Activated naive CD4-positive, alpha-beta T cell treated with Interleukin-2 at 50 U/mL for 16 hours (primary cell): Measurements from ENCODE around the gene UPB1.
"Not testable (repeated sequence)": the region's sequence is repeated elsewhere in the genome, so short reads cannot be mapped to it uniquely, and the experiment has no call there.

ENCODE experiments used
- DNase-seq: peaks from one replicate; pipeline ENCODE4 v3.0.0-alpha.2; 2020

UPB1 gene

DNA sequence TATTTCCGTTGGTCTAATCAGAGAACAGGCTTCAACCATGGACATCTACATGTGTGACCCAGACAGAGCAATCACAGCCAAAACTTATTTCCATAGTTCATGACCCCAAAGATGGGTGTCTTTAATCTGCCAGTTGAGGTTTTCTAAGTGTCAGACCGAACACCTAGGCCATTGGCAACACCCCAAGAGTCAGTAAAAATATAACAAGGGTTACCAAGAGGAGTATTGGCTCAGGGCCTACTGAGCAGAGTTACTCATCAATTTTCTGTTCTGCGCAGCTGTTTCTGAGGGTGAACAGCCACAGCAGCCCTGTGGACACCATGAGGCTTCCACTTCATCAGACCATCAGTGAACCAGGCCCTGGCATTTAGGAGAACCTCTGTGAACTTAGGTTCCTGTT is 41.0 kb downstream of the UPB1 start:
- DNase-seq: no peak

DNA sequence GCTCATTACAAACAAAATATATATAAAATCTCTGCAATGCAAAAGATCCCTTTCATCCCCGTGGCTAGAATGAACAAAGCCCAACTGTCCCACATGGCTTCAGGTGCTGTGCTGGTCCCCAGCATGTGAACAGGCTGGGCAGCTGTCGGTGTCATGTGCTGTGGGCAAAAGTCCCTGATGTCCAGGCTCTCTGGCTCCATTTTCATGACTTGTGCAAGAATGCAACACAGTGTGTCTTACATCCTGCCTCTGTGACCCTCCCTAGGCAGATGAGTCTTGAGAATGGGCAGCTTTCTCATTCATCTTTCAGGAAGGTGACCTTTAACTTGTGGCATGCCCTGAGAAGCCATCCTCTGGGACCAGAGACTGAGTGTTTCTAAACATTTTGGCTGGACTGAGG is 45.3 kb downstream of the UPB1 start:
- no peak for DNase-seq

DNA sequence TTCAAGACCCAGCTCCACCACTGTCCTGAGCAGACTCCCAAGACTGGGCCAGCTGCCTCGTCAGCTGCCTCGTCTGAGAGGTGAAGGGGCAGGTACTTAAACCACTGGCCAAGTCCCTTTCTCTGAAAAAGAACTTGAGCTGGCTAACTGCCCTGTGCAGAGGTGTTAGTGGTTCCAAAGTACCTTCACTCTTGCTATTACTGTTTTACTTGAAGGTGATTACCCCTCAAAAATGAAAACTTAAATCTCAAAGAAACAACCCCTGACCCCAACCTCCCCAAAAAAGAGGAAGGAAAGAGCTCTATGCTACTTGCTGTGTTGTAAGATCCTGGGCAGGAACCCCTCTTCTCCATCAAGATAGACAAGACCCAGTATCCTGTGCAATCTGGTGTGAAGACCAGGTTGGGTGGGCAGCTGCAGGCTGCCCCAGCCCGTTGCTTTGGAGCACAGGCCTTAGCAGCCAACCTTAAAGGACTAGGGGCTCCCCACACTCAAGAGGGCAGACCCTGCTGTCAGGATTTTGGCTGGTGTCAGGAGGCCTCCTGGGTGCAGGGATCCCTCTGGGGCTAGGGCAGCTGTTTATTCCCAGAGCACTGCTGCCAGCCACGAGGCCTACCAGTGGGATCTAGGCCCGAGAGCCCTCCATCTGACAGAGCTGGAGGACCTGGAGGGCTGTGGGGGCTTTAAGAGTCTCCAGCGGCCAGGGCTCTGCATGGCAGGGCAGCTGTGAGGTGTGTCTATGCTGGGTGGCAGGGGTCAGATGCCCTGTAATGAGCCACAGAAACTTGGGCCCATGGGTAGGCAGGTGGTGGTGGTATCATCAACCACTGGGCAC is 46.8 kb downstream of the UPB1 start:
- no peak for DNase-seq

DNA sequence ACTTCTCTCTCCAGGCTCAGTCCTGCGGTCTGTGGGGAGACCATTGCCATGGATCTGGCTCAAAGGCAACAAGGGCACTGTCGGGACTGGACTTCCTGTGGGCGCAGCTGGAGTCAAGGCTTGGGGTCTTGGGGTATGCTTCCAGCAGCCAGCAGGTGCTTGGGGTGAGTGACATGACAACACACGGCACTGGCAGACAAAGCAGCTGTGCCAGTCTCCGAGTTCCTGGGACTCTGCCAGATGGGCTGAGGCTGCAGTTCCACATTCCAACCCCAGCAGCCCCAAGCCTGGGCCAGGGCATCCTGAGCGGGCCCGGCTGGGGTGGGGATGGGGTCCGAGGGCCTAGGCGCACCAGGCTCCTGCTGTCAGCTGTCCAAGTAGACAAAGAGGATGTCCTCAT is 47.5 kb downstream of the UPB1 start:
- DNase-seq: no peak

DNA sequence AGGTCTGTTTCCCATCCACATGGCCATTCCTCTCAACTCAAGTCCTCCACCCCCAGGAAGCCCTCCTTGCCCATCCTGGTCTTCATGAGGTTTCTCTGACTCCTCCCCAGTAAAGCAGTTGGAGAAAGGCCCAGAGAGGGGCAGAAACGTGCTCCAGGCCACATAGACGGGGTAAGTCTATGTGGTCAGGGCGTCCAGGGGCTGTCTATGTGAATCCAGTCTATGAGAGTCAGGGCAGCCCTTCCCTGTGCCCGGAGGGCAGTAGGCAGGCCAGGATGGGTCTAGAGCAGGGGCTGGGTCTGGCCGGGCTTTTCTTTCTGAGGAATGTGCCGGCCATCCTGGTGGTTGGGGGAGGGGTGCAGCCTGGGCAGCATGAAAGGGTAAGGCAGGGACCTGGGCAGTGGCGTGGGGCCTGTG is 48.1 kb downstream of the UPB1 start:
- DNase-seq: no peak

DNA sequence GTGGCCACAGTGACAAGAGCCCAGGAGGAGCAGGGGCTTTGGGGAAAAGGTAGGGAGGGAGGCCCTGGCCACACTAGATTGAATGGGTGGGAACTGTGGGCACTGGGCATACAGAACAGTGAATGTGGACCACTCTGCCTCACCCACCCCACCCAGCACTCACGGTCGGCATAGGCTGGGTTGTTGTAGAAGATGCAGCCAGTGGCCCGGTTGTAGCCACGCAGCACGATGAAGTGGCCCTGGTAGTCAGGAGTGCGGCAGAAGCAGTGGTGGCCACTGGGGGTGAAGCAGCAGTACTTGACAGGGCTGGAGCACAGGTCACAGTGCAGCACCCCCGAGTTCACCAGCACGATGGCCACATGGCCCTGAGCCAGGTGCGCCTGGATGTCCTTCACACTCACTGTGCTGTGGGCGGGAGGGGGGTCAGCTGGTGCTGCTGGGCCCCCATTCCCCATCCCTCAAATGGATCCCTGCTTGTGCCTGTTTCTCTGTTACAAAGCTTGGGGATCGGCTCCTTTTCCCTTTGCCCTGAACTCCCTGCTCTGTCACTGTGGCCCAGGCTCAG is 48.6 kb downstream of the UPB1 start:
- no peak for DNase-seq

DNA sequence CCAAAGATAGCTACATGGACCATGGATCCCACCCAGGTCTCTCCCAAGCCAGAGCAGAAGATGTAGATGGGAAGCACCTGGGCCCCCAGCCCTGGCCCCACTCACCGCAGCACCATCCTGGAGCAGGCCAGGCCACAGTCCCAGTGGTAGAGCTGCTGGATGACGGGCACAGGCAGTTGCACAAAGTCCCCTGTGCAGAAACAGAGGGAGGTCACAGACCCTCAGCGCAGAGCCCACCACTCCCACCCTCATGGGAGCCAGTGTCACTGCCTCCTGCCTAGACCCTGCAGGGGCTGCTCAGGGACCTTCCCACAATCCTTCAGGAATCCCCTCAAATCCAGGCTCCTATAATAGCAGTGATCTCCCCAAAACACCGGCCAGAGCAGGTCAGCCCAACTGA is 53.7 kb downstream of the UPB1 start:
- no peak for DNase-seq

DNA sequence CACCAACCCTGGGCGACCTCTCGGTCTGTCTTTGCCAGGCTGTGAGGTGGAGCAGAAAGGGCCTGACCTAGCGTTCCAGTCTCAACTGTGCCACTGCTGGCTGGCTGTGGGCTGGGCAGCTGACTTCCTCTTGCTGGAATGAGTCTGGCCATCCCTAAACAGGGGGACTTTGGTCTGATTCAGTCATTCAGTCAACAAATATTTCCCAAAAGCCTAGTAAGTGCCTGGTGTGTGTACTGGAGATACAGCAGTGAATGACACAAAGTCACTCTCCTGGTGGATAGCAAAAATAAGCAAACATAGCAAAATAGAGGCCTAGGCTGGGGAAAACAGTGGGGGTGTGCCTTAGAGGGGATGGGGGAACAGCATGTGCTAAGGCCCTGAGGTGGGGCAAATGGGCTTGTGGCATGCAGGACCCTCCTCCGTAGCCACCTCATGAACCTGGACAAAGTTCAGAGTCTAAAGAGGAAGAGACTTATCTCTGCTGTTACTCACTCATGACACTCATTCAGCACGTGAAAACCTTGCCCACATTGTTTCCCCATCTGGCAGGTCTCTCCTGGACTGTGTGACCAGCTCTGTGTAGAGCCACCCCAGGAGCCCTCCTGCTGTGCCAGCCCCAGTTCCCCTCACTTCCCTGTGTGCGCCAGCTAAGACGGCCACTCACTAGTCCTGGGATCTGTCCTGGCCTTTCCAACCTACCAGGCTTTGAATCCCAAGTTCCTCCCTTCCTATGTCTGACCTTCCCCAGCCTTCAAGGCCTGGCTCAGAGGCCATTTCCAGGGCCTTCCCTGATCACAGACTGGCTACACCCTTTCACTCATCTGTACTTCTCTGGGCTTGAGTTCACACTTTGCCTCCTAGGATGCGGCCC is 55.1 kb downstream of the UPB1 start:
- DNase-seq: no peak

DNA sequence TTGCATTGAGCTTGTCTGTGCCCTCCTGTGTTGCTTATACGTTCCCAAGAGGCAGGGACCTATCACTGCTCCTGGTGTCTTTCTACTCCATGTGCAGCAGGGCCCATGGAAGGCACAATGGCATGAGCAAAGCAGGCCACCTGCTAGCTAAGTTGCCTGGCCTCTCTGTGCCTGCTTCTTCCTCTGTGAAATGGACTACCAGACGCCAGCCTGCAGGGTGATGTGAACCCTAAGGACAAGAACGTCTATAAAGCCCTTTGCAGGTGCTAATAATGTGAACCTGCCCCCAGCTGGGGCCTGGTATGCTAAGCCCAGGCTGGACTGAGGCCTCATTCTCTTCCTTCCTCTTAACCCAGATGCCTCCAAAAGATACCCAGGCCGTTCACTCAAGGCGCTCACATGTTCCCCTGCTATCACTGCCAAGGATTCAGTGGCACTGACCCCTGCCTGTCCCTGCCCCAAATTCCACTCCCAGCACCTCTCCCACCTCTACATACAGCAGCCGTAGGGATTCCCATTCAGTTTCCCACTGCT is 55.8 kb downstream of the UPB1 start:
- DNase-seq: no peak

DNA sequence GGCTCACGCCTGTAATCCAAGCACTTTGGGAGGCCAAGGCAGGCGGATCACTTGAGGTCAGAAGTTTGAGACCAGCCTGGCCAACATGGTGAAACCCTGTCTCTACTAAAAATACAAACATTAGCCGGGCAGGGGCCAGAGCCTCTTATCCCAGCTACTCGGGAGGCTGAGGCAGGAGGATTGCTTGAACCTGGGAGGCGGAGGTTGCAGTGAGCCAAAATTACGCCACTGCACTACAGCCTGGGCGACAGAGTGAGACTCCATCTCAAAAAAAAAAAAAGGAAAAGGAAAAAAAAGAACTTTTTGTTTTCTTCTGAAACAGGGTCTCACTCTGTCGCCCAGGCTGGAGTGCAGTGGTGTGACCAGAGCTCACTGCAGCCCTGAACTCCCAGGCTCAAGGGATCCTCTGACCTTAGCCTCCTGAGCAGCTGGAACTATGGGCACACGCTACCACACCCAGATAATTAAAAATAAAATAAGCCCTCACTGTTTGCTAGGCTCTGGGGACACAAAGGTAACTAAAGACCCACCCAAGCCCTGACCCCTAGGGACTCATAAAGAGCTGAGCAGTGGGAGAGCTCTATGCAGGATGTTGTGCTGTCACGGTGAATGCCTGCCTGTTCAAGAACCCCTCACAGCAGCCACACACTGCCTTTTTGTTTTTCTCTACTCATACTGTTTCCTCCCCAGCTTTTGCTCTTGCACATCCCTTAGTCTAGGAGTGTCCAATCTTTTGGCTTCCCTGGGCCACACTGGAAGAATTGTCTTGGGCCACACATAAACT is 57.6 kb downstream of the UPB1 start:
- not testable (repeated sequence) for DNase-seq

DNA sequence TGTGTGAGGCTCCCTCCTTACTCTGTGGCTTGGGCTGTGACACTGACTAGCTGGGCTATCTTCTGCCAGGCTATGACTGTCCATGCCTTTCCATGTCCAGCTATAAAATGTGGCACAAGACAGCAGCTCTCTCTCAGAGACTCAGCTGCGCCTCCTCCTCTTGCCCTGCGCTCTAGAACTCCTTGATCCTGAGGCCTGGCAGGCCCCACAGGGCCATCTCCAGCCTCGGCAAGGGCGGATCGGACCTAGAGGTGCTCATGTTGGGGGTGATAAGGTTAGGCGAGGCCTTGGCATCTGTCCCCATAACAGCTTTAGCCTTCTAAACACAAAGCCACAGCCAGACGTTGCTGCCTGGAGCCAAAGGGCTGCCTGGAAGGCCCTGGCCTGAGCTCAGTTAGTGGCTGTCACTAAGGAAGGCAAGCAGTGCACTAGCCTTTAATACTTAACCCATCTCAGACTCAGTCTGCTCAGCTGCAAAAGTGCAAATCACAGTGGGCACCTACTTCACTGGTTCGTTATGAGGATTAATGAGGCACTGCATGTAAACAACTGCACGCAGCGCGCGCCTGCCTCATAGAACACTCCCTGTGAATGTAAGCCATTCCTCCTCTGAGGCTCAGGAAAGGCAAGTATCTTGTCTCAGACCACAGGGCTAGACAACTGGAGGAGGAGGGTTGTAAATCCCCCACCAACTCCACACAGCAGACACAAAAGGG is 58.6 kb downstream of the UPB1 start:
- DNase-seq: no peak

DNA sequence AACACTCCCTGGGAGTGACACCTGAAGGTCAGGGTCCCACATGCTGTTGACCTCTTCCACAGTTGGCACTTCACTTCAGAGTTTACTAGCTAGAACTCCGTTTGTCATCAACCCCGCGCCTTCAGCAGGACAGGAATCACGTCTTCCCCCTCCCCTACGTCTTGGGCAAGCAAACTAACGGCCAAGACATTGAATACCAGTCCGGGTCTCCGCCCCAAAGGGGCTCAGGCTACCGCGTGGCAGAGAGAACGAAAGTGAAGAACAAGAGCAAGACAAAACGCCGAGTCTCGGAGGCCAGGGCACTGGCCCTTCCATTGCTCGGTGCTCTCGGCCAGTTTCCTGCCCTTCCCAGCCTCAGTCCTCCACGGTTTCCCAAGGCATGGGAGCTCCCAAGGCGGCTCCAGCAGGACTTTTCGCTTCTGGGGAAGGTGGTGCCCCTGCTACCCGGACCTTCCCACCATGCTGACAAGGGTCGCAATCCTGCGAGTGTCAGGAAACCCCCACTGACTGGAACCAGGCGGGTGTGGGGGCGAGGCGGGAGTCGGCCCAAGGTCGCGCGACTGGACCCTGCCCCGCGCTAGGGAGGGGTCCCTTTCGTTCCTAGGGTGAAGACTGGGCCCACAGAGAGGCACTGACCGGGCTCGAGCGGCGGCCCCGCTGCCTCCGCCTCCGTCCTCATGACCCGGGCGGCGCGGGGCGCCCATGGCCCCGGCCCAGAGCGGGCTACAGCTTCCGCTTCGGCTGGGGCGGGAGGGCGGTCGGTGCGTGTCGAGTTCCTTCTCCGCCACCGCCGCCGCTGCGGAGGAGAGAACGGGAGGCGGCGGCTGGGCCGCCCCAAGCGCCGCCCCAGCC is 59.4 kb downstream of the UPB1 start, which contains the start of gene GUCD1:
Gene GUCD1, minus strand, starts transcription at position 826 of the 852 bp plus-strand sequence. Its CDS starts 147 bp downstream, at position 679.
- DNase-seq: peak; percentile 36

DNA sequence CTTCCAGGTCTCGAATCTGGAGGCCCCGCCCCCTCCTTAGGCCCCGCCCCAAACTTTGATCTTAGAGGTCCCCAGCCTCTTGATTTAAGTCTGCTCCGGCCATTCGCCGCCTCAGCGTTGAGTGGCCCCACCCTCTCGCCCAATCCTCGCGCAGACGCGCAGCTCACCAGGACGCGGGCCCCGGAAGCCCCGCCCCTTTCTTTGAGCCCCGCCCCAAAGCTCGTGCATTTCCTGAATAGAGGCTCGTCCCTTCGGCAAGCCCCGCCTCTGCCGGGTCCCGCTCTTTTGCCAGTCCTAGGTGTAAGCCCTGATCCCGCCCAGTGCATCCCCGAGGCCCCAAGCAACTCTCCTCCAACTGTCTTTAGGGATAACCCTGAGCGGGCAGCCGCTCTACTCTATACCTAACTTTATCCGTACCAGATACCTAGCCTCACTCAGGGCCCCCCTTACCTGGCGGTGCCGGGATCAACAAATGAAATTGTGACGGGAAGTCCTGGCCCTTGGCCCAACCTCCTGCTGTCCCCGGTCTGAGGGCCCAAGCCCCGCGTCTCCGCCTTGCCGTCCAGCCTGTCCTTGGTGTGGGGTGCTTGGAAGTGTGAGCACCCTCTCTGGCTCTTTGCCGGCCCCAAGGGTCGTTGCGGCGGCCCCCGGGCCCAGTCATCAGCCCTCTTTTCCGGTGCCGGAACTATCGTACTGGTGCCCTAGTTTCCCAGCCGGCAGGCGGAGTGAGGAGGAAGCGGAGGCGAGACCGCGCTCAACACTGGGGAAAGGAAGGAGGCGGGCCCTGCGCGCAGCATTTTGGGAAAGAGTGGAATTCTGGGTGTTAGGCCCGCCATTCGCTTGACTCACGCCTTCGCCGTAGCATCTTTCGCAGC is 60.3 kb downstream of the UPB1 start, which contains the start of gene SNRPD3:
Gene SNRPD3, plus strand, starts transcription at position 835 of the 875 bp plus-strand sequence. CDS start 1,676 bp downstream, outside the sequence.
- DNase-seq: peak; percentile 100

DNA sequence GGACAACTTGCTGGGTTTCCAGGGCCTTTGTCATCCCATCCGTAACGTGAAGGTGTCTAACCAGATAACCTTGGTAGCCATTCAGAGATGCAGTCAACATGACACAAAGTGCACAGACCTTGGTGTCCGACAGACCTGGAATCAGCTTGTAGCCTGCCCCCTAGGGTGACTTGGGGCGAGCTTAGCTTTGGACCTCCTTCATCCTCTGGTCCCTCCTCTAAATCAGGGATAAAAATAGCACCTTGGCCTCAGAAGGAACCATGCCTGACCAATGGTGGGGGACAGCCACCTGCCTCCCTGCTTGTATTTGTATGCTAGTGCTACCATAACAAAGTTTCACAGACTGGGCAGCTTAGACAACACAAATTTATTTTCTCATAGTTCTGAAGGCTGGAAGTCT is 64.3 kb downstream of the UPB1 start:
- DNase-seq: no peak

DNA sequence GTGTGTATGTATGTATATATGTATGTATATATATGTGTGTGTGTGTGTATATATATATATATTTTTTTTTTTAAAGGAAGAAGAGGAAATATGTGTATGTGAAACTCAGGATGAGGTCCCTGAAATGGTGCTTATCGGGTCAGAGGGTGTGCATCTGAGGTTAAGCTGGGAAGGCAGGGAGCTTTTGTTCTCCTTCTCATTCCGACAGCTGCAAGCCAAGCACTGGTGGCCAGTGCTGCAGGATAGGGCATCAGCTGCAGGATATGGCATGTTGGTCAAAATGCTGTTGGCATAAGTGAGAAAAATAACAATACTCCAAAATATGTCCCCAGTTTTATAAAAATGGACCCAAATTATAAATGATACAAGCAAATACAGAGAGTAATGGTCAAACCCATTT is 68.1 kb downstream of the UPB1 start:
- DNase-seq: no peak

DNA sequence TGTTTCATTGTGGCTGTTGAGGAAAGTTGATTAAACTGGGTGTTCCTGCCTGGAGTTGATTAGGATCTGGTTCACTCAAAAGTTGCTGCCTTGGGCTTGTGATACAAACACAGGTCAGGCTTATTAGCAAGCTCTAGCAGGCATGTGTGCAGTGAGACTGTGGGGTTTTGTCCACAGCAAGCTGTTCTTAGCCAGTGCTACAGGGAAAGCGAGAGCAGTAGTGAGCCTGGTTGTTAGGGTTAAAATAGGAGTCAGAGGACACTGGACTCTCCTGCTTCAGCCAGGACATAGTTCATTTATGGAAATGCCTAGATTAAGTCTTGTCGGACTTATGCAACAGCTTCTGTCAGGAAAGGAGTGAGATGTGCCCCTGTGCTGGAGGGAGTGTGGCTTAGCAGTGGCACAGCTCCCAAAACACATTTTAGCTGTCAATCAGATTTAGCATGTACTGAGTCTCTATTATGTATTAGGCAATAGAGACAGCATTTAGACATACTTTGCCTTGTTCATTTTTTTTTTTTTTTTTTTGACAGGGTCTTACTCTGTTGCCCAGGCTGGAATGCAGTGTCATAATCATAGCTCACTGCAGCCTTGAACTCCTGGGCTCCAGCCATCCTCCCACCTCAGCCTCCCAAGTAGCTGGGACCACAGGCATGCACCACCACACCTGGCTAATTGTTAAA is 69.4 kb downstream of the UPB1 start:
- no peak for DNase-seq

DNA sequence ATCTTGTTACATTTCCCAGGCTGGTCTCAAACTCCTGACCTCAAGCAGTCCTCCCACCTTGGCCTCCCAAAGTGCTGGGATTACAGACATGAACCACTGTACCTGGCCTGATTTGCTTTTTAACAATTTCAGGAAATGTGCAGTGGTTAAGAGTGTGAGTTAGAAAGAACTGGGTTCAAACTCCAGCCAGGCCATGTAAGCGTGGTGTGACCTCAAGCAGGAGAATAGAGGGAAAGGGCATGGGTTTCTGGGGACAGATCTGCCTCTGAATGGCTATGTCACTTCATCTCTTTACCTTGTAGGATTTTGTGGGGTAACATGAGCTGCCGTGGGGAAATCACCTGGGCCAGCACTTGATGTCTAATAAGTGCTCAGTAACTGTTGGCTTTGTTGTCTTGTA is 69.9 kb downstream of the UPB1 start:
- no peak for DNase-seq

DNA sequence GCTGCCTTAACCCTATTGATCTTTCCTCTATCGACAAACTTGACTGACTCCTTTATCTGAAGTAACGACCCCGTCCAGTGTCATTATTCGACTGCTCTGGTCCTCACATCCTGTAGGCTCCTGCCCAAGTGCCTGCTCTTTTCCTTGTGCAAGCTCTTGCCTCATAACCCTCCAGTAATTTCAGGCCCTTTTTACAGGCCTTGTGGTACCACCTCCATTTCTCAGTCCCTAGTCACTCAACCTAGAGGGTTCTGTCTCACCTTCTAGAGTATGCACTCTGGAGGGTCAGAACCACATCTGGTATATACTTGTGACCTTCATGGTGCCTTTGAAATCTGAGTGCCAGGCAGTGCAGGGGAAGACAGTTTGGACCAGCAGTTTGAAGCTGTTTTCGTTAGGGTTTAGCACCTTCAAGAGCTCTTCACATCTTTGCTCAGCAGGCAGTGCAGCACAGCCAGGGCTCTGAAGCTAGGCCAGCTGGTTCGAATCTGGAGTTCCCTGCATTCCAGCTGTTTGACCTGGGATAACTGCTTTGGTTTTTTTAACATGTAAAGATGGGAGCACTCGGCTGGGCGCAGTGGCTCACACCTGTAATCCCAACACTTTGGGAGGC is 71.9 kb downstream of the UPB1 start:
- no peak for DNase-seq

DNA sequence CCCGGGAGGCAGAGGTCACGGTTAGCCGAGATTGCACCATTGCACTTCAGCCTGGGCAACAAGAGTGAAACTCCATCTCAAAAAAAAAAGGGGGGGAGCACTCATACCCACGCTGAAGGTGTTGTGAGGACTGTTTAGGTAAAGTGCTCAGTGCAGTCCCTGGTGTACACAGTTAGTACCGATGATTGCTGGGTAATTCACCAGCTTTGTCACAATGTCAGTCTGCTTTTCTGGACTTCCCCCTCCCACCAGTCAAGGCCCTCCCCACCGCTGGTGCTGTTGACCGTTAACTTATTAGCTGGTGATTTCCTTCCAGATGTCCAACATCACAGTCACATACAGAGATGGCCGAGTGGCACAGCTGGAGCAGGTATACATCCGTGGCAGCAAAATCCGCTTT is 72.5 kb downstream of the UPB1 start:
- no peak for DNase-seq
